Body of pancreas (tissue), 4 donors: Measurements from ENCODE around the gene FGFBP1. TPM values are rescaled to one million over a fixed set of nuclear protein-coding genes. Genes with fewer than 3 reads are reported as not detected.

Source experiments
- ATAC-seq: fragments of 150-250 bp; one replicate; pipeline ENCODE4 v1.9.1; 2016
- DNase-seq, 4 donors: peaks; one replicate each; pipeline ENCODE4 v3.0.0-alpha.2; 2019
- H3K27ac ChIP-seq, 4 donors: fragments of 200-600 bp; sonication (generic); 1 replicate in 3 of 4; 2 replicates in 1 of 4; pipeline versions ENCODE4 v1.5.1 to v1.6.1; 2016 to 2019; ENCODE audit warnings: mild to moderate bottlenecking in 1 of 4, mixed read lengths in 1 of 4, moderate library complexity in 1 of 4
- H3K27me3 ChIP-seq, 2 donors: fragments of 200-600 bp; sonication (generic); one replicate each; pipeline ENCODE4 v1.6.0; 2016; ENCODE audit warnings: mild to moderate bottlenecking in 1 of 2
- H3K36me3 ChIP-seq, 2 donors: fragments of 200-600 bp; sonication (generic); replicated peaks in 1 of 2; 2 replicates each; pipeline ENCODE4 v1.5.1; 2016; ENCODE audit warnings: low read depth in 2 of 2; ENCODE audit not compliant: insufficient read depth in 1 of 2
- H3K4me1 ChIP-seq: fragments of 200-600 bp; sonication (generic); one replicate; pipeline ENCODE4 v1.6.0; 2016
- H3K4me3 ChIP-seq, 2 donors: fragments of 200-600 bp; sonication (generic); 1 replicate in 1 of 2; 2 replicates in 1 of 2; pipeline ENCODE4 v1.5.1; 2016 to 2019
- H3K9me3 ChIP-seq, 3 donors: fragments of 200-600 bp; sonication (generic); 1 replicate in 2 of 3; 2 replicates in 1 of 3; pipeline ENCODE4 v1.5.1; 2016
- POLR2A ChIP-seq, 3 donors: fragments of 450-650 bp; IDR thresholded peaks; one replicate each; pipeline ENCODE4 v1.6.1; 2016; ENCODE audit warnings: antibody characterized with exemption in 3 of 3, mild to moderate bottlenecking in 2 of 3
- WGBS, 2 donors: methylation state at CpG; one replicate each; pipeline ENCODE4 v1.1.5; 2017; 5-methylcytosine and 5-hydroxymethylcytosine counted together
- intact Hi-C: fragments of 100-400 bp; cut with DNase I; formaldehyde crosslinking; loops from one replicate; pipeline ENCODE4 v1.15.1; 2023
- total RNA-seq, 2 donors: library from RNA; depleted of rRNA; stranded (reverse); fragments of >200 nt; gene quantifications; one replicate each; pipeline ENCODE4 v1.1.0, GENCODE V29; 2016
- TF ChIP-seq, protein P1 (sequence below), 7 experiments: fragments of 450-650 bp in 4 of 7; fragments of 200-600 bp in 3 of 7; sonication (generic) in 3 of 7; IDR thresholded peaks; one replicate each; pipeline ENCODE4 v1.5.1; 2016 to 2019; ENCODE audit warnings: antibody characterized with exemption in 7 of 7

Gene FGFBP1
- total RNA-seq, 2 donors from 2014 or later, result not detected

DNA sequence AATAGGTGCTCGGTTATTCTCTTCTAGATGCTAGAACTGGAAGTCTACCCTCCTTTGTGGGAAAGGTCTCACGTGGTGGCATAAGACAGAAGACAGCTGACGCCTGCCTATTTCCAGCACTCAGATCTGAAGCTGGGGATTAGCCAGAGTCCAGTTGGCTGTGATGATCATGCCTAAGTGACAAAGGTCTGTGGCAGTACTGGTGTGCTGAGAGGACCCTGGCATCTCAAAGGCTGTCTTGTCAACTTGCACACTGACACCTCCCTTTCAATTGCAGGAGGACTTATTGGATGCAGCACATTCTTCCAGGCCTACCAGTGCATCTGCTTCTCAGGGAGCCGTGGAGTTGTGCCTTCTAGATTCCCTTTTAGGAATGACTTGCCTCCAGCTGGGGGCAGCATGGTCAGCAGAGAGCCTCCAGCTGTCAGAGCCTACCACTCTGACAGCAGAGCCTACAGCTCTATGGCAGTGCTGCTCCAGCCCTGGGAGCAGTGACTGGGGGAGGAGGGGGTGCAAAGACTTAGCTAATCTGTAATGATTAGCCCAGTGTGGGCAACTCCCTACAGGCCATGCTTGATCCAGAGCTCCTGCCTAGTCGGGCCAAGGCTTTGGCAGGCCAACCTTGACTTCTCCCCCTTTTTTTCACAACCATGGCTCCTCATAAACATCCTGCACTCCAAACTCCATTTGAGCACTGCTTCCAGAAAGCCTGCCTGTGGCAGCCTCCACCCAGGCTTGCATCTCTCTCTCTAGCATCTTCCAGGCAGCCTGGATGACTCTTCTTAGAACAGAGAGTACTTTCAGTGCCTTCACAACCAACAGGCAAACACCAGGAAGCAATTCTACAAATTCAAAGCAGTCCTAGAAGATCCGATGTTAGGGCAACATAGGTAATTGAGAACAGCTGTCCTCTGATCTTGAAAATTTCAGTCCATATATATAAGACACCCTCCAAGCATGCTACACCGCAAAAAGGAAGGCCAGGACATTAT is 38.2 kb upstream of the FGFBP1 start:
- no peak for TF ChIP-seq POLR2A (IDR thresholded peaks at IDR 0.05)
- TF ChIP-seq, protein P1, sequence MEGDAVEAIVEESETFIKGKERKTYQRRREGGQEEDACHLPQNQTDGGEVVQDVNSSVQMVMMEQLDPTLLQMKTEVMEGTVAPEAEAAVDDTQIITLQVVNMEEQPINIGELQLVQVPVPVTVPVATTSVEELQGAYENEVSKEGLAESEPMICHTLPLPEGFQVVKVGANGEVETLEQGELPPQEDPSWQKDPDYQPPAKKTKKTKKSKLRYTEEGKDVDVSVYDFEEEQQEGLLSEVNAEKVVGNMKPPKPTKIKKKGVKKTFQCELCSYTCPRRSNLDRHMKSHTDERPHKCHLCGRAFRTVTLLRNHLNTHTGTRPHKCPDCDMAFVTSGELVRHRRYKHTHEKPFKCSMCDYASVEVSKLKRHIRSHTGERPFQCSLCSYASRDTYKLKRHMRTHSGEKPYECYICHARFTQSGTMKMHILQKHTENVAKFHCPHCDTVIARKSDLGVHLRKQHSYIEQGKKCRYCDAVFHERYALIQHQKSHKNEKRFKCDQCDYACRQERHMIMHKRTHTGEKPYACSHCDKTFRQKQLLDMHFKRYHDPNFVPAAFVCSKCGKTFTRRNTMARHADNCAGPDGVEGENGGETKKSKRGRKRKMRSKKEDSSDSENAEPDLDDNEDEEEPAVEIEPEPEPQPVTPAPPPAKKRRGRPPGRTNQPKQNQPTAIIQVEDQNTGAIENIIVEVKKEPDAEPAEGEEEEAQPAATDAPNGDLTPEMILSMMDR (IDR thresholded peaks at IDR 0.05), result no peak
- Histone ChIP-seq H3K4me1 (no peaks in the 10 kb centered on the region), H3K36me3 (no peaks in the 10 kb centered on the region), H3K4me3 (no peak overlapping the region), H3K27ac (no peak overlapping the region), H3K27me3 (no peaks in the 10 kb centered on the region), H3K9me3 (no peaks in the 10 kb centered on the region)
- intact Hi-C loops, result no loop called here
- DNase-seq (no peak), ATAC-seq (no peak)
- WGBS, 2 donors, result 60 to 66% methylated on average over 7 of the region's 7 CpGs

DNA sequence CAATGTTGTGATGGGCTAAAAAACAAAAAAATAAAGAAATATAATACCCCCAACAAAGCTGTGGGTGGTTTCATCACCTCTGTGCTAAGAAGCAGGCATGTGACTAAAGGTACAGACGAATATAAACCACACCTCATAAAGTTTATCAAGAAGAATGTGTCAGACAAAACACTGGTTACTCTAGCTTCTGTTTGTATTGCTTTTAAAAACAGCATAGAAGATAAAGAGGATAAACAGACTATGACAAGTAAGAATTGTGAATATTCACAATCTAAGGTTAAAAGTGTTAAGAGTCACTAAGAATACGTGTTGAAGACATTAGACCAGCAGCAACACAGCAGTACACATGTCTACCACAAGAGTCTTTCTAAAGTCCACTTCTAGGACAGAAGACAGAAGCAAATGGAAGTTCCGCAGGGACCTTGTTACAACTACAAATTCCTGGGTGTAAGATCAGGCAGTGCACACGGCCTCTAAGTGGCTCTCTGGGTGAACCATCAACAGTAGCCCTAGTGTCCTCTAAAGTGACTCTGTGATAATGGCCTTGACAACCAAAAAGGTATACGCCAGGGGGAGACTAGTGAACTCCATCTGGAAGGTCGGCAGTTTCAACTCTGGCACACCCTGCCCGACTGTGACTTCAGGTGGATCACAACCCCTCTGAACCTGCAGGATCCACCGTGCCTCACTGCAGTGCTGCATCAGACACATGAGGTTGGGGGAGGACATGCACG is 32.7 kb upstream of the FGFBP1 start:
- H3K27ac ChIP-seq, result no peak overlapping the region
- H3K9me3 ChIP-seq, result peaks cover 0 to 3% (median 0%) of the 10 kb centered on the region in 3 donors
- H3K27me3 ChIP-seq, result no peaks in the 10 kb centered on the region
- intact Hi-C loops, result no loop called here
- DNase-seq (no peak), ATAC-seq (no peak)
- H3K4me1 ChIP-seq, result no peaks in the 10 kb centered on the region
- H3K36me3 ChIP-seq, result no peaks in the 10 kb centered on the region
- 67 to 78% methylated on average over 8 to 9 of the region's 9 CpGs for WGBS, 2 donors
- TF ChIP-seq, protein P1 (IDR thresholded peaks at IDR 0.05), result no peak
- TF ChIP-seq POLR2A (IDR thresholded peaks at IDR 0.05), result no peak
- no peak overlapping the region for H3K4me3 ChIP-seq

- H3K27me3 ChIP-seq, result no peaks in the 10 kb centered on the region
- intact Hi-C loops, result no loop called here
- H3K4me3 ChIP-seq, result no peak overlapping the region
- no peak overlapping the region for H3K27ac ChIP-seq
- H3K36me3 ChIP-seq, result no peaks in the 10 kb centered on the region
- H3K4me1 ChIP-seq, result no peaks in the 10 kb centered on the region
- ATAC-seq (no peak), DNase-seq (no peak)
- H3K9me3 ChIP-seq, result peaks cover 0 to 5% (median 0%) of the 10 kb centered on the region in 3 donors
- WGBS, 2 donors, result 70 to 71% methylated on average over 11 of the region's 11 CpGs
- TF ChIP-seq, protein P1 (IDR thresholded peaks at IDR 0.05), result no peak
- TF ChIP-seq POLR2A (IDR thresholded peaks at IDR 0.05), result no peak
Measured at GRCh38 chr4:15968551-15969300, 30.2 kb upstream of the FGFBP1 start.

DNA sequence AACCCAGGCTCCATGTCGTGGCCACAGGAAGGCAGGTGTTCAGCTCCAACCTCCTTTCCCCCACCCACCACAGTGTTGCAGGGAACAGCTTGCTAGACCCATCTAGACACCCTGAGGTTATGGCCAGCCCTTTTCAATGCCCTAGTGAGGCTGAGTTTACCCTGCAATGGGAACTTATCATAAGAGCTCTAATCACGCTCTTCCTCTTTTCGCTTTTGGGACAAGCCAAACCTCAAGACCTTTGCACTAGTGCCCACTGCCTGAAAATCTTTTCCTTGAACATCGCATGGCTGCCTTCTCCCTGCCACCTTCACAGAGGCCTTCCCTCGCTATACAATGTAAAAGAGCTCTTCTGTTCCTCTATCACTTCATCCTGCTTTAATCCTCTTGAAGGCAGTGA is 26.8 kb upstream of the FGFBP1 start:
- Histone ChIP-seq H3K4me3 (no peak overlapping the region), H3K27ac (no peak overlapping the region), H3K9me3 (peaks cover 0 to 5% (median 0%) of the 10 kb centered on the region in 3 donors), H3K36me3 (no peaks in the 10 kb centered on the region), H3K27me3 (no peaks in the 10 kb centered on the region), H3K4me1 (no peaks in the 10 kb centered on the region)
- intact Hi-C loops, result no loop called here
- WGBS, 2 donors, result 77 to 80% methylated on average over 5 of the region's 5 CpGs
- TF ChIP-seq, protein P1 (IDR thresholded peaks at IDR 0.05), result no peak
- TF ChIP-seq POLR2A (IDR thresholded peaks at IDR 0.05), result no peak
- ATAC-seq (no peak), DNase-seq (no peak)
